ENCODE results near the gene LRRC49. TPM values are rescaled to one million over a fixed set of nuclear protein-coding genes. Genes with fewer than 3 reads are reported as not detected.

The LRRC49 gene
- total and polyA plus RNA-seq, 2 of the 13 experiments (the other 11 are each of a cell fraction or from before 2014, with no cell fraction given) = 0.57 to 1.00 TPM

GRCh38 chr15:70869346-70869745 is 23.3 kb upstream of the LRRC49 start:
- intact Hi-C loops (cut with micrococcal nuclease; ENCODE audit: unreplicated experiment) = no loop called here
- H3K27ac ChIP-seq (ENCODE audit: extremely low read length, insufficient read depth, low read length) = no peak overlapping the region
- no peak for ATAC-seq
- FAIRE-seq = no peak
- no peaks in the 10 kb centered on the region for H3K27me3 ChIP-seq (ENCODE audit: control insufficient read depth in 1 of 2, insufficient read depth in 2 of 2, low read length in 2 of 2)
- H4K20me1 ChIP-seq (ENCODE audit: insufficient read depth, low read length) = no peaks in the 10 kb centered on the region
- H3K79me2 ChIP-seq (ENCODE audit: insufficient read depth, low read length) = no peaks in the 10 kb centered on the region
- no peak overlapping the region for H3K9ac ChIP-seq (ENCODE audit: insufficient read depth, low read depth, low read length)
- 21% methylated on average over 1 of the region's 3 CpGs for WGBS (ENCODE audit: low lambda C conversion rate)
- H3K4me1 ChIP-seq (ENCODE audit: insufficient read depth, low read length) = peaks cover 15% of the 10 kb centered on the region
- H3K4me2 ChIP-seq (ENCODE audit: low read depth, low read length) = no peak overlapping the region
- no peaks in the 10 kb centered on the region for H3K36me3 ChIP-seq (replicated peaks in 1 of 2; ENCODE audit: control insufficient read depth in 1 of 2, insufficient read depth in 2 of 2, low read length in 2 of 2)
- TF ChIP-seq, protein P1, sequence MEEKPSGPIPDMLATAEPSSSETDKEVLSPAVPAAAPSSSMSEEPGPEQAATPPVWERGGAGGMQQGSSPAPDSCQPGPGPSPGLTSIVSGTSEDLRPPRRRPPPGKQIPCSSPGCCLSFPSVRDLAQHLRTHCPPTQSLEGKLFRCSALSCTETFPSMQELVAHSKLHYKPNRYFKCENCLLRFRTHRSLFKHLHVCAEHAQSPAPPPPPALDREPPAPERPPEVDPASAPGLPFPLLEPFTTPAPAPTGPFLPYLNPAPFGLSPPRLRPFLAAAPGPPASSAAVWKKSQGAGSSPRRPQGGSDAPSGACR (CRISPR knock-in tag; IDR thresholded peaks at IDR 0.05) = no peak
- TF ChIP-seq ZNF264 (CRISPR knock-in tag; IDR thresholded peaks at IDR 0.05) = no peak
- no peak for TF ChIP-seq MXI1 (IDR thresholded peaks at IDR 0.05; ENCODE audit: borderline replicate concordance, low read depth, low read length)
- TF ChIP-seq JUNB (CRISPR knock-in tag; IDR thresholded peaks at IDR 0.05; ENCODE audit: borderline replicate concordance) = no peak
- TF ChIP-seq HDAC2 (CRISPR knock-in tag; IDR thresholded peaks at IDR 0.05) = no peak
- TF ChIP-seq PAWR (CRISPR knock-in tag; IDR thresholded peaks at IDR 0.05; ENCODE audit: borderline replicate concordance) = no peak
- TF ChIP-seq ZNF883 (CRISPR knock-in tag; IDR thresholded peaks at IDR 0.05; ENCODE audit: not compliant biosample characterization) = no peak
- TF ChIP-seq ZNF180 (CRISPR knock-in tag; IDR thresholded peaks at IDR 0.05; ENCODE audit: borderline replicate concordance, low read depth) = no peak
- TF ChIP-seq PREB (CRISPR knock-in tag; IDR thresholded peaks at IDR 0.05) = no peak
- no peak for TF ChIP-seq GTF3A (CRISPR knock-in tag; conservative IDR thresholded peaks at IDR 0.05)
- TF ChIP-seq ZNF615 (CRISPR knock-in tag; IDR thresholded peaks at IDR 0.05; ENCODE audit: borderline replicate concordance) = no peak
- TF ChIP-seq ZNF577 (CRISPR knock-in tag; IDR thresholded peaks at IDR 0.05; ENCODE audit: borderline replicate concordance, low read depth) = no peak
- TF ChIP-seq, protein P2, sequence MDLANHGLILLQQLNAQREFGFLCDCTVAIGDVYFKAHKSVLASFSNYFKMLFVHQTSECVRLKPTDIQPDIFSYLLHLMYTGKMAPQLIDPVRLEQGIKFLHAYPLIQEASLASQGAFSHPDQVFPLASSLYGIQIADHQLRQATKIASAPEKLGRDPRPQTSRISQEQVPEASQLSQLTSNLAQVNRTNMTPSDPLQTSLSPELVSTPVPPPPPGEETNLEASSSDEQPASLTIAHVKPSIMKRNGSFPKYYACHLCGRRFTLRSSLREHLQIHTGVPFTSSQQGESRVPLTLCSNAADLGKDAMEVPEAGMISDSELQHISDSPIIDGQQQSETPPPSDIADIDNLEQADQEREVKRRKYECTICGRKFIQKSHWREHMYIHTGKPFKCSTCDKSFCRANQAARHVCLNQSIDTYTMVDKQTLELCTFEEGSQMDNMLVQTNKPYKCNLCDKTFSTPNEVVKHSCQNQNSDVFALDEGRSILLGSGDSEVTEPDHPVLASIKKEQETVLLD (CRISPR knock-in tag; IDR thresholded peaks at IDR 0.05; ENCODE audit: low read depth) = no peak
- TF ChIP-seq ZMYM2 (CRISPR knock-in tag; IDR thresholded peaks at IDR 0.05) = no peak
- no peak for TF ChIP-seq NFATC3 (CRISPR knock-in tag; IDR thresholded peaks at IDR 0.05)
- TF ChIP-seq MLXIP (CRISPR knock-in tag; IDR thresholded peaks at IDR 0.05; ENCODE audit: borderline replicate concordance) = no peak
- TF ChIP-seq, protein P3, sequence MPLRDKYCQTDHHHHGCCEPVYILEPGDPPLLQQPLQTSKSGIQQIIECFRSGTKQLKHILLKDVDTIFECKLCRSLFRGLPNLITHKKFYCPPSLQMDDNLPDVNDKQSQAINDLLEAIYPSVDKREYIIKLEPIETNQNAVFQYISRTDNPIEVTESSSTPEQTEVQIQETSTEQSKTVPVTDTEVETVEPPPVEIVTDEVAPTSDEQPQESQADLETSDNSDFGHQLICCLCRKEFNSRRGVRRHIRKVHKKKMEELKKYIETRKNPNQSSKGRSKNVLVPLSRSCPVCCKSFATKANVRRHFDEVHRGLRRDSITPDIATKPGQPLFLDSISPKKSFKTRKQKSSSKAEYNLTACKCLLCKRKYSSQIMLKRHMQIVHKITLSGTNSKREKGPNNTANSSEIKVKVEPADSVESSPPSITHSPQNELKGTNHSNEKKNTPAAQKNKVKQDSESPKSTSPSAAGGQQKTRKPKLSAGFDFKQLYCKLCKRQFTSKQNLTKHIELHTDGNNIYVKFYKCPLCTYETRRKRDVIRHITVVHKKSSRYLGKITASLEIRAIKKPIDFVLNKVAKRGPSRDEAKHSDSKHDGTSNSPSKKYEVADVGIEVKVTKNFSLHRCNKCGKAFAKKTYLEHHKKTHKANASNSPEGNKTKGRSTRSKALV (CRISPR knock-in tag; IDR thresholded peaks at IDR 0.05) = no peak
- H3K4me3 ChIP-seq (replicated peaks in 1 of 3; ENCODE audit: insufficient read depth in 1 of 3, low read depth in 2 of 3, low read length in 3 of 3) = no peak overlapping the region
- BruUV-seq (replicated peaks) = no TSS peak
- H3K9me3 ChIP-seq (ENCODE audit: low read length) = no peaks in the 10 kb centered on the region
- POLR2A ChIA-PET = interaction anchor here (1.3 to 1.6 kb wide), 3 partner anchors 10 to 15 kb away, joined by 3 to 5 read pairs (median 5); partner anchors contain the start of gene LARP6
- CTCF ChIA-PET (ENCODE audit: low intra/inter-chr PET ratio, low total read pairs) = no interaction called here
- no peak for DNase-seq (ENCODE audit: low spot score)
- in situ Hi-C loops (cut with HindIII; ENCODE audit: extremely low pct_ligation_motif_present, low pct_unique_long_range_greater_than_20kb) = no loop called here
- H2AFZ ChIP-seq (ENCODE audit: low read length) = no peak overlapping the region

All from HepG2 (cell line).